Measurements from ENCODE around the gene CERK.
"Not testable (repeated sequence)": the region's sequence is repeated elsewhere in the genome, so short reads cannot be mapped to it uniquely, and the experiment has no call there.

The CERK gene

GRCh38 chr22:46737976-46738646, at the start of gene CERK:
CERK (minus strand) TSS chr22:46738252; CDS start chr22:46738148, 104 bp downstream.
- H3K9ac ChIP-seq (ENCODE audit: low read length) = peak within 1 kb of the TSS; percentile 57
- H3K27me3 ChIP-seq (ENCODE audit: control insufficient read depth, insufficient read depth, low read length) = no peaks in the 10 kb centered on the region
- peak within 1 kb of the TSS; percentile 74 for H3K4me3 ChIP-seq (ENCODE audit: low read length)
- peaks cover 31% of the 10 kb centered on the region for H3K4me1 ChIP-seq (ENCODE audit: control insufficient read depth, insufficient read depth, low read length)
- H3K27ac ChIP-seq (ENCODE audit: low read depth, low read length) = peak within 1 kb of the TSS; percentile 78
- H3K36me3 ChIP-seq (ENCODE audit: control insufficient read depth, insufficient read depth, low read length) = no peaks in the 10 kb centered on the region

- Histone ChIP-seq H3K27me3 (ENCODE audit: control insufficient read depth, insufficient read depth, low read length) (no peaks in the 10 kb centered on the region), H3K4me1 (ENCODE audit: control insufficient read depth, insufficient read depth, low read length) (no peaks in the 10 kb centered on the region), H3K9ac (ENCODE audit: low read length) (no peak overlapping the region), H3K27ac (ENCODE audit: low read depth, low read length) (no peak overlapping the region), H3K4me3 (ENCODE audit: low read length) (no peak overlapping the region), H3K36me3 (ENCODE audit: control insufficient read depth, insufficient read depth, low read length) (peaks cover 2% of the 10 kb centered on the region)
Measured at GRCh38 chr22:46783721-46784120, 45.7 kb upstream of the CERK start.

GRCh38 chr22:46782200-46782599, 44.1 kb upstream of the CERK start:
- H3K27ac ChIP-seq (ENCODE audit: low read depth, low read length); H3K4me3 ChIP-seq (ENCODE audit: low read length); H3K27me3 ChIP-seq (ENCODE audit: control insufficient read depth, insufficient read depth, low read length); H3K9ac ChIP-seq (ENCODE audit: low read length); H3K36me3 ChIP-seq (ENCODE audit: control insufficient read depth, insufficient read depth, low read length); H3K4me1 ChIP-seq (ENCODE audit: control insufficient read depth, insufficient read depth, low read length): not testable (repeated sequence)

- Histone ChIP-seq H3K27me3 (ENCODE audit: control insufficient read depth, insufficient read depth, low read length) (no peaks in the 10 kb centered on the region), H3K4me3 (ENCODE audit: low read length) (no peak overlapping the region), H3K36me3 (ENCODE audit: control insufficient read depth, insufficient read depth, low read length) (peaks cover 2% of the 10 kb centered on the region), H3K27ac (ENCODE audit: low read depth, low read length) (no peak overlapping the region), H3K9ac (ENCODE audit: low read length) (no peak overlapping the region), H3K4me1 (ENCODE audit: control insufficient read depth, insufficient read depth, low read length) (no peaks in the 10 kb centered on the region)
Measured at GRCh38 chr22:46781291-46781690, 43.2 kb upstream of the CERK start.

GRCh38 chr22:46780453-46780852, 42.4 kb upstream of the CERK start:
- H3K27me3 ChIP-seq (ENCODE audit: control insufficient read depth, insufficient read depth, low read length) = no peaks in the 10 kb centered on the region
- H3K36me3 ChIP-seq (ENCODE audit: control insufficient read depth, insufficient read depth, low read length) = peaks cover 2% of the 10 kb centered on the region
- H3K27ac ChIP-seq (ENCODE audit: low read depth, low read length) = no peak overlapping the region
- H3K4me3 ChIP-seq (ENCODE audit: low read length) = no peak overlapping the region
- no peak overlapping the region for H3K9ac ChIP-seq (ENCODE audit: low read length)
- H3K4me1 ChIP-seq (ENCODE audit: control insufficient read depth, insufficient read depth, low read length) = no peaks in the 10 kb centered on the region

- H3K27me3 ChIP-seq (ENCODE audit: control insufficient read depth, insufficient read depth, low read length) = no peaks in the 10 kb centered on the region
- peaks cover 2% of the 10 kb centered on the region for H3K36me3 ChIP-seq (ENCODE audit: control insufficient read depth, insufficient read depth, low read length)
- no peaks in the 10 kb centered on the region for H3K4me1 ChIP-seq (ENCODE audit: control insufficient read depth, insufficient read depth, low read length)
- no peak overlapping the region for H3K4me3 ChIP-seq (ENCODE audit: low read length)
- no peak overlapping the region for H3K27ac ChIP-seq (ENCODE audit: low read depth, low read length)
- no peak overlapping the region for H3K9ac ChIP-seq (ENCODE audit: low read length)
Measured at GRCh38 chr22:46779651-46780050, 41.6 kb upstream of the CERK start.

- H3K4me3 ChIP-seq (ENCODE audit: low read length) = no peak overlapping the region
- no peak overlapping the region for H3K9ac ChIP-seq (ENCODE audit: low read length)
- no peaks in the 10 kb centered on the region for H3K4me1 ChIP-seq (ENCODE audit: control insufficient read depth, insufficient read depth, low read length)
- no peaks in the 10 kb centered on the region for H3K27me3 ChIP-seq (ENCODE audit: control insufficient read depth, insufficient read depth, low read length)
- H3K27ac ChIP-seq (ENCODE audit: low read depth, low read length) = no peak overlapping the region
- peaks cover 2% of the 10 kb centered on the region for H3K36me3 ChIP-seq (ENCODE audit: control insufficient read depth, insufficient read depth, low read length)
Measured at GRCh38 chr22:46779023-46779422, 41.0 kb upstream of the CERK start.

GRCh38 chr22:46777609-46777970, 39.5 kb upstream of the CERK start:
- peaks cover 2% of the 10 kb centered on the region for H3K36me3 ChIP-seq (ENCODE audit: control insufficient read depth, insufficient read depth, low read length)
- peaks cover 3% of the 10 kb centered on the region for H3K4me1 ChIP-seq (ENCODE audit: control insufficient read depth, insufficient read depth, low read length)
- no peaks in the 10 kb centered on the region for H3K27me3 ChIP-seq (ENCODE audit: control insufficient read depth, insufficient read depth, low read length)
- no peak overlapping the region for H3K9ac ChIP-seq (ENCODE audit: low read length)
- no peak overlapping the region for H3K27ac ChIP-seq (ENCODE audit: low read depth, low read length)
- H3K4me3 ChIP-seq (ENCODE audit: low read length) = no peak overlapping the region

GRCh38 chr22:46776876-46777608, 39.0 kb upstream of the CERK start:
- Histone ChIP-seq H3K36me3 (ENCODE audit: control insufficient read depth, insufficient read depth, low read length) (peaks cover 2% of the 10 kb centered on the region), H3K27ac (ENCODE audit: low read depth, low read length) (no peak overlapping the region), H3K27me3 (ENCODE audit: control insufficient read depth, insufficient read depth, low read length) (no peaks in the 10 kb centered on the region), H3K9ac (ENCODE audit: low read length) (no peak overlapping the region), H3K4me1 (ENCODE audit: control insufficient read depth, insufficient read depth, low read length) (peaks cover 3% of the 10 kb centered on the region), H3K4me3 (ENCODE audit: low read length) (no peak overlapping the region)

- H3K27me3 ChIP-seq (ENCODE audit: control insufficient read depth, insufficient read depth, low read length) = no peaks in the 10 kb centered on the region
- H3K4me3 ChIP-seq (ENCODE audit: low read length) = peak overlapping the region; percentile 6
- H3K27ac ChIP-seq (ENCODE audit: low read depth, low read length) = no peak overlapping the region
- no peak overlapping the region for H3K9ac ChIP-seq (ENCODE audit: low read length)
- peaks cover 2% of the 10 kb centered on the region for H3K36me3 ChIP-seq (ENCODE audit: control insufficient read depth, insufficient read depth, low read length)
- peaks cover 3% of the 10 kb centered on the region for H3K4me1 ChIP-seq (ENCODE audit: control insufficient read depth, insufficient read depth, low read length)
Measured at GRCh38 chr22:46775850-46776826, 38.1 kb upstream of the CERK start.

GRCh38 chr22:46774980-46775849, 37.2 kb upstream of the CERK start:
- H3K9ac ChIP-seq (ENCODE audit: low read length) = no peak overlapping the region
- H3K4me3 ChIP-seq (ENCODE audit: low read length) = no peak overlapping the region
- H3K27ac ChIP-seq (ENCODE audit: low read depth, low read length) = no peak overlapping the region
- peaks cover 3% of the 10 kb centered on the region for H3K4me1 ChIP-seq (ENCODE audit: control insufficient read depth, insufficient read depth, low read length)
- H3K36me3 ChIP-seq (ENCODE audit: control insufficient read depth, insufficient read depth, low read length) = peaks cover 2% of the 10 kb centered on the region
- H3K27me3 ChIP-seq (ENCODE audit: control insufficient read depth, insufficient read depth, low read length) = no peaks in the 10 kb centered on the region
